SJSA1 (cell line): ENCODE measurements around the gene RAI2. TPM values are rescaled to one million over a fixed set of nuclear protein-coding genes. Genes with fewer than 3 reads are reported as not detected.

ENCODE experiments used
- DNase-seq, 2 experiments: peaks; one replicate each; pipeline ENCODE4 v3.0.0-alpha.2; 2015 to 2020; ENCODE audit warnings: low spot score in 2 of 2, low read depth in 1 of 2
- H3K27ac ChIP-seq: fragments of 250-450 bp; sonication (Bioruptor Pico); 2 replicates; pipeline ENCODE4 v1.5.1; 2020; ENCODE audit warnings: mild to moderate bottlenecking, moderate library complexity
- H3K27me3 ChIP-seq: fragments of 250-450 bp; sonication (Bioruptor Pico); replicated peaks from 2 replicates; pipeline ENCODE4 v1.5.1; 2020; ENCODE audit warnings: mild to moderate bottlenecking, moderate library complexity
- H3K36me3 ChIP-seq: fragments of 250-450 bp; sonication (Bioruptor Pico); 2 replicates; pipeline ENCODE4 v1.5.1; 2020; ENCODE audit warnings: mild to moderate bottlenecking
- H3K4me1 ChIP-seq: fragments of 250-450 bp; sonication (Bioruptor Pico); replicated peaks from 2 replicates; pipeline ENCODE4 v1.6.1; 2021; ENCODE audit warnings: mild to moderate bottlenecking
- H3K4me3 ChIP-seq: fragments of 250-450 bp; sonication (Bioruptor Pico); 2 replicates; pipeline ENCODE4 v1.5.1; 2020; ENCODE audit warnings: mild to moderate bottlenecking
- H3K9me3 ChIP-seq: fragments of 250-450 bp; sonication (Bioruptor Pico); replicated peaks from 2 replicates; pipeline ENCODE4 v1.5.1; 2020; ENCODE audit warnings: mild to moderate bottlenecking
- total RNA-seq: library from RNA; depleted of rRNA; stranded (reverse); fragments of >200 nt; shearing (Covaris generic); gene quantifications from 2 replicates; pipeline ENCODE4 v1.2.3, GENCODE V29; 2014; rRNA removed

The RAI2 gene
- 0.13 TPM in 1 of 2 replicates, not detected in the other for total RNA-seq

DNA sequence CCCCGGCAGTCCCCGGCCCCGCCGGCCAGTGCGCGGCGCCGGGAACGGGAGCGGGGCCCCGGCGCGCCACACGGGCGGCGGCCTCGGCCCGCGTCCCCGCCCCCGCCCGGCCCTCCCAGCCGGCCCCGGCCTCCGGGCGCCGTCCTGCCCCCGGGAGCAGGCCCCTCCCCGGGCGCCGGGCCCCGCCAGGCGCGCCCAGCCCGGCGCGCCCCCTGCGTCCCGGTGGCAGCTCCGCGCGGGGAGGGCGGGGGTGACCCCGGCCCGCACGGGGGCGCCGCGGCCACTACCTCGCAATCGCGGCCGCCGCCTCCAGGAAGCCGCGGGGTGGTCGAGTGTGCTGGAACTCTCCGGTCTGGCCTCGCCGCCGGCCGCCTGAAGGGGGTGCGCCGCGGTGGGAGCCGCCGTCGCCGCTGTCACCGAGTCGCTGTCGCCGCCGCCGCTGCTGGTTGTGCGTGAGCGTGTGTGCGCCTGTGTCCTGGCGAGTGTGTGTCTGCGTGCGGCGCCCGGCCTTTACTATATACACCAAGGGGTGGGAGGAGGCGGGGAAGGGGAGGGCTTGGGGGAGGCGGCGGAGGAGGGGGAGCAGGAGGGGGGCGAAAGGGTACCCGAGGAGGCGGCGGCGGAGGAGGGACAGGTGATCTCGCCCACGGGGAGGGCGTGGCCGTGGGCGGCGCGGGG lies at the start of gene RAI2:
RAI2 (minus strand) TSS at position 488 of the 678 bp plus-strand sequence. CDS start 59,288 bp downstream, outside the sequence.
- H3K36me3 ChIP-seq: no peaks in the 10 kb centered on the region
- no peak for DNase-seq
- H3K4me3 ChIP-seq: peak within 1 kb of the TSS; percentile 33
- no peaks in the 10 kb centered on the region for H3K9me3 ChIP-seq
- no peak within 1 kb of the TSS for H3K27ac ChIP-seq
- peaks cover 12% of the 10 kb centered on the region for H3K27me3 ChIP-seq
- no peaks in the 10 kb centered on the region; the same call in 1 of the 2 replicates for H3K4me1 ChIP-seq

DNA sequence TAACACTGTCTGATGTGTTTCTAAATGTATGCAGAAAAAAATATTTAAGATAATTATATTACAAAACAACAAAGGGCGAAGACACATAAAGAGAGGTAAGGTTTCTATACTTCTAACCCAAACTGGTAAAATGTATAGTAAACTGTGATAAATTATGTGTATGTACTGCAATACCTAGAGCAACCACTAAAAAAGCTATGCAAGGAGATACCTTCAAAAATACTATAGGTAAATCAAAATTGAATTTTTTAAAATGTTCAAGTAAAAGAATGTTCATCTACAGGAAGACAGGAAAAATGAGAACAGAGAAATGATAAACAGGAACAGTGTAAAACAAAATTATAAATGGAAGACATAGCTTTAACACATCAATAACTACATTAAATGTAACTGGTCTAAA lies 27.3 kb upstream of the RAI2 start:
- Histone ChIP-seq H3K9me3 (no peaks in the 10 kb centered on the region), H3K36me3 (no peaks in the 10 kb centered on the region), H3K4me3 (no peak overlapping the region), H3K4me1 (no peaks in the 10 kb centered on the region), H3K27ac (no peak overlapping the region), H3K27me3 (no peaks in the 10 kb centered on the region)
- no peak for DNase-seq

DNA sequence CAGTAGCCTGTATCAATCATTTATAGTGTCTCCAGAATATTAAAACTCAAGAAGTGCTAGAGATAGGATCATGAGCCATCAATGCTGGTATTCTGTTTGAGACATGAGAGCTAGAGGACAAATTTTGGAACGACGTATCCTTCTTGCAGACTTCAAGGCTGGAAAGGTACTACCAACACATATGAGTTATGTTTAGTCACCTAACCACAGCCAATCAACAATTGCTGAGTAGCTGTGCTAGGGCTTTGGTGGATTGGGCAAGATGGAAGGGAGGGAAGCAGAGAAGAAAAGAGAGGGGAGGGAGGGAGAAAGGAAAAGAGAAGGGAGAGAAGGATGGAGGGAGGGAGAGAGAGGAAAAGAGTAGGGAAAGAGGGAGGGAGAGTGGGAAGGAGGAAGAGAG lies 21.6 kb upstream of the RAI2 start:
- Histone ChIP-seq H3K4me1 (no peaks in the 10 kb centered on the region), H3K27ac (no peak overlapping the region), H3K36me3 (no peaks in the 10 kb centered on the region), H3K9me3 (no peaks in the 10 kb centered on the region), H3K27me3 (no peaks in the 10 kb centered on the region), H3K4me3 (no peak overlapping the region)
- DNase-seq: no peak

DNA sequence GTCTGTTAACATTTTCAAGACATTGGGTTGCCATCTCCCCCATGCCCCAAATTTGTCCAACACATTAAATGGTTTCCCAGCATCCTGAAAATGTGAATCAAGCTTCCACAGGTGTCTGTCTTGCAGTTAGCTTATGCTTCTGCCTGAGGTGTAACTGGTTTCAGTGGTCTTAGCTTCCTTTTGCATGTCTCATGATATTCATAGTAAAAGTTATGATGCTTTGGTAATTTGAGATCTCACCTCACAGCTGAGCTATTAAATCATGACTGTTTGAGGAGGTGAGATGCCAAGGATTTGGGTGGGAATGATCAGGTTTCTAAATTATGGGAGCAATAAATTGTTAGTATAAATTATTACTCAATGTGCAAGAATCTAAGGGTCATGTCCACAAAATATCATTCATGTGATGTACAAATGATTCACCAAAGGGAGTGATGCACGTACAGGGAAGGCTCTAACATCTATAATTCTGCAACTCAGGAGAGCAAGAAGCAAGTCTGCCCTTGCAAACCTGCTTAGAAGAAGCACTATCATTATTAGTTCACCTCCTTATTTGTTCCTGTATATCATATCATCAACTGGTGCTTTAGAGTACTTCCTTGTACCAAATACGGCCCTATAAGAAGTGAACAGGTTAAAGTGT lies 17.1 kb upstream of the RAI2 start:
- Histone ChIP-seq H3K27ac (no peak overlapping the region), H3K27me3 (no peaks in the 10 kb centered on the region), H3K36me3 (no peaks in the 10 kb centered on the region), H3K4me1 (no peaks in the 10 kb centered on the region), H3K9me3 (no peaks in the 10 kb centered on the region), H3K4me3 (no peak overlapping the region)
- no peak for DNase-seq

- H3K4me3 ChIP-seq: no peak overlapping the region
- H3K9me3 ChIP-seq: no peaks in the 10 kb centered on the region
- no peak for DNase-seq
- H3K4me1 ChIP-seq: no peaks in the 10 kb centered on the region
- H3K27me3 ChIP-seq: no peaks in the 10 kb centered on the region
- no peaks in the 10 kb centered on the region for H3K36me3 ChIP-seq
- H3K27ac ChIP-seq: no peak overlapping the region
Measured at GRCh38 chrX:17876135-17876534, 15.0 kb upstream of the RAI2 start.

DNA sequence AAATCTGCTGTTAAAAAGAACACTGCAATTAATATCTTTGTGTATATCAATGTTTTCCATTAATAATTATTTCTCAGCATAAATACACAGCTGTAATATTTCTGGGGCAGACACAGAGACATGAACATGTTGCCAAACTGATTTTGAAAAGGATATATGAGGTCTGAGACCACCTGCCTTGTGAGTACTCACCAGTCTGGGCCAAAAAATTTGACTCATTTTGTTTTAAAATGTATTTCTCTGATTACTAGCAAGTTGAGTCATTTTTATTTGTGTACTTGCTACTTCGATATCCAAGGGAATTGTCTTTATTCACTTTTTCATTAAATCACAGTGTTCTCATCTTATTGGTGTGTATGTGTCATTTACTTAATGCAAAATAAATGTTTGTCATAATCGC lies 8.5 kb upstream of the RAI2 start:
- no peak overlapping the region for H3K4me3 ChIP-seq
- no peaks in the 10 kb centered on the region for H3K4me1 ChIP-seq
- no peak for DNase-seq
- H3K9me3 ChIP-seq: no peaks in the 10 kb centered on the region
- no peaks in the 10 kb centered on the region for H3K36me3 ChIP-seq
- no peaks in the 10 kb centered on the region for H3K27me3 ChIP-seq
- no peak overlapping the region for H3K27ac ChIP-seq

- Histone ChIP-seq H3K4me3 (no peak overlapping the region), H3K36me3 (no peaks in the 10 kb centered on the region), H3K9me3 (no peaks in the 10 kb centered on the region), H3K4me1 (no peaks in the 10 kb centered on the region; the same call in 1 of the 2 replicates), H3K27ac (no peak overlapping the region), H3K27me3 (peaks cover 12% of the 10 kb centered on the region)
- no peak for DNase-seq
Measured at GRCh38 chrX:17861489-17862011, 452 bp upstream of the RAI2 start.

GRCh38 chrX:17860179-17860780 lies 818 bp downstream of the RAI2 start:
- no peak for DNase-seq
- H3K4me3 ChIP-seq: peak overlapping the region; percentile 33
- no peaks in the 10 kb centered on the region for H3K9me3 ChIP-seq
- H3K4me1 ChIP-seq: no peaks in the 10 kb centered on the region; the same call in 1 of the 2 replicates
- H3K27ac ChIP-seq: no peak overlapping the region
- H3K27me3 ChIP-seq: peaks cover 12% of the 10 kb centered on the region
- H3K36me3 ChIP-seq: no peaks in the 10 kb centered on the region

- DNase-seq: no peak
- H3K36me3 ChIP-seq: no peaks in the 10 kb centered on the region
- no peaks in the 10 kb centered on the region; the same call in 1 of the 2 replicates for H3K4me1 ChIP-seq
- H3K4me3 ChIP-seq: no peak overlapping the region
- no peaks in the 10 kb centered on the region for H3K9me3 ChIP-seq
- H3K27ac ChIP-seq: no peak overlapping the region
- H3K27me3 ChIP-seq: peaks cover 12% of the 10 kb centered on the region
Measured at GRCh38 chrX:17859609-17860178, 1.4 kb downstream of the RAI2 start.

- no peaks in the 10 kb centered on the region for H3K27me3 ChIP-seq
- H3K27ac ChIP-seq: no peak overlapping the region
- H3K4me1 ChIP-seq: no peaks in the 10 kb centered on the region
- H3K4me3 ChIP-seq: no peak overlapping the region
- DNase-seq: no peak
- H3K9me3 ChIP-seq: no peaks in the 10 kb centered on the region
- H3K36me3 ChIP-seq: no peaks in the 10 kb centered on the region
Measured at GRCh38 chrX:17854531-17854930, 6.6 kb downstream of the RAI2 start.

GRCh38 chrX:17854069-17854468 lies 7.0 kb downstream of the RAI2 start:
- DNase-seq: no peak
- H3K9me3 ChIP-seq: no peaks in the 10 kb centered on the region
- H3K4me1 ChIP-seq: no peaks in the 10 kb centered on the region
- H3K4me3 ChIP-seq: no peak overlapping the region
- no peak overlapping the region for H3K27ac ChIP-seq
- no peaks in the 10 kb centered on the region for H3K36me3 ChIP-seq
- no peaks in the 10 kb centered on the region for H3K27me3 ChIP-seq

- Histone ChIP-seq H3K9me3 (no peaks in the 10 kb centered on the region), H3K4me3 (no peak overlapping the region), H3K36me3 (no peaks in the 10 kb centered on the region), H3K27me3 (no peaks in the 10 kb centered on the region), H3K27ac (no peak overlapping the region), H3K4me1 (no peaks in the 10 kb centered on the region)
- DNase-seq: no peak
Measured at GRCh38 chrX:17851874-17852273, 9.2 kb downstream of the RAI2 start.

DNA sequence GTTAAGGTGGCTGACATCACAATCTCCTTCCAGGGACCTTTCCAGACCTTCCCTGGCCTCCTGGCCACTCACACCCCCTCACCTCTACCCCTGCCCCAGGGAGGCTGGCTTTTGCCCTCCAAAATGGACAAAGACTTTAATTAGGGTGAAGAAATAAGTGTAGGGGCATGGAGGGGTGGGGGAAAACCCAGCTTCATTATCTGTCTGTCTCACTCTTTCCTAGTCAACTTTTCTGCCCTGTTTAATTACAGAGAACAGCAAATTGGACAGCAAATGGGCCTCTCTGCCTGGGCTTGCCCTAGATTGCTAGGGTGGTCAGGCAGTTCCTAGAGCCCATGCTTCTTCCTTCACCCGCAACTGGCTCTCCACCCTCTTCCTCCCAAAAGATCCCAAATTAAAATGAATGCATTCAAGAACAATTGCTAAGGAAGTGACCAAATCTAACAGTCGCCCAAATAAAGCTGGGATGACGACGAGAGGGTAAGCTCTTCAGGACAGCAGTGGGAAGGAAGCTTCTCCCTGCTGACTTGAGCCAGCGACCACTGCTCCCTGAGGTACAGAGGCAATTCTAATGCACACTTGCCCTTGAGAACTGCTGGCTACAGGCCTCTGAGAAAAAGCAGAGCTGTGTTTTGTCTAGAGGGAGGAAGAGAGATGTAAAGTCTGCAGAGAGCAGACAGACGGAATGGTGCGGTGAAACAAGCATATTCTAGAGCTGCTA lies 12.4 kb downstream of the RAI2 start:
- DNase-seq: no peak
- no peaks in the 10 kb centered on the region for H3K9me3 ChIP-seq
- no peaks in the 10 kb centered on the region for H3K4me1 ChIP-seq
- H3K36me3 ChIP-seq: no peaks in the 10 kb centered on the region
- H3K27me3 ChIP-seq: no peaks in the 10 kb centered on the region
- no peak overlapping the region for H3K4me3 ChIP-seq
- no peak overlapping the region for H3K27ac ChIP-seq
